ENCODE measurements around the gene IFNL4.

The IFNL4 gene

DNA sequence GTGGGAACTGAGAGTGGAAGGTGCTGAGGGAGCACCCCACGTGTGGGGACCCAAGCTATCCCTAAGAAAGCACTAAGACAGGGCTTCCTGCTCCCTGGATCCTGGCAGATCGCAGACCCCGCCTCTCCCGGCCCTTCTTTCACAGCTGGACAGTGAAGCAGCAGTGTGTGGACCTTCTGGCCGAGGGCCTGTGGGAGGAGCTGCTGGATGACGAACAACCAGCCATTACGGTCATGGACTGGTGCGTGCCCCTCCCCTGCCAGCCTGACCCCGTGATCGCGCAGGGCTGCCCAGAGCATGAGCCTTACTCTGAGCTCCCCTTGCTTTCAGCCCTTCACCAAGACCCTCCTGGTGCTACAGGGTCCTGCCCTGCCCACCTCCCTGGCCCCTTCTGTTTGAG is 49.6 kb downstream of the IFNL4 start:
- TF ChIP-seq TOX (CRISPR knock-in tag; IDR thresholded peaks at IDR 0.05; ENCODE audit: borderline replicate concordance), result no peak
- TF ChIP-seq ZNF565 (CRISPR knock-in tag; conservative IDR thresholded peaks at IDR 0.05; ENCODE audit: low read depth), result no peak
- no peak for TF ChIP-seq ZC3H10 (CRISPR knock-in tag; IDR thresholded peaks at IDR 0.05)
- TF ChIP-seq ISL1 (CRISPR knock-in tag; IDR thresholded peaks at IDR 0.05), result no peak
- no peak for TF ChIP-seq TCF4 (CRISPR knock-in tag; IDR thresholded peaks at IDR 0.05; ENCODE audit: borderline replicate concordance)
- no peak for TF ChIP-seq BACH2 (CRISPR knock-in tag; IDR thresholded peaks at IDR 0.05; ENCODE audit: borderline replicate concordance)
- TF ChIP-seq ZFP30 (CRISPR knock-in tag; IDR thresholded peaks at IDR 0.05), result no peak
- TF ChIP-seq, protein P1, sequence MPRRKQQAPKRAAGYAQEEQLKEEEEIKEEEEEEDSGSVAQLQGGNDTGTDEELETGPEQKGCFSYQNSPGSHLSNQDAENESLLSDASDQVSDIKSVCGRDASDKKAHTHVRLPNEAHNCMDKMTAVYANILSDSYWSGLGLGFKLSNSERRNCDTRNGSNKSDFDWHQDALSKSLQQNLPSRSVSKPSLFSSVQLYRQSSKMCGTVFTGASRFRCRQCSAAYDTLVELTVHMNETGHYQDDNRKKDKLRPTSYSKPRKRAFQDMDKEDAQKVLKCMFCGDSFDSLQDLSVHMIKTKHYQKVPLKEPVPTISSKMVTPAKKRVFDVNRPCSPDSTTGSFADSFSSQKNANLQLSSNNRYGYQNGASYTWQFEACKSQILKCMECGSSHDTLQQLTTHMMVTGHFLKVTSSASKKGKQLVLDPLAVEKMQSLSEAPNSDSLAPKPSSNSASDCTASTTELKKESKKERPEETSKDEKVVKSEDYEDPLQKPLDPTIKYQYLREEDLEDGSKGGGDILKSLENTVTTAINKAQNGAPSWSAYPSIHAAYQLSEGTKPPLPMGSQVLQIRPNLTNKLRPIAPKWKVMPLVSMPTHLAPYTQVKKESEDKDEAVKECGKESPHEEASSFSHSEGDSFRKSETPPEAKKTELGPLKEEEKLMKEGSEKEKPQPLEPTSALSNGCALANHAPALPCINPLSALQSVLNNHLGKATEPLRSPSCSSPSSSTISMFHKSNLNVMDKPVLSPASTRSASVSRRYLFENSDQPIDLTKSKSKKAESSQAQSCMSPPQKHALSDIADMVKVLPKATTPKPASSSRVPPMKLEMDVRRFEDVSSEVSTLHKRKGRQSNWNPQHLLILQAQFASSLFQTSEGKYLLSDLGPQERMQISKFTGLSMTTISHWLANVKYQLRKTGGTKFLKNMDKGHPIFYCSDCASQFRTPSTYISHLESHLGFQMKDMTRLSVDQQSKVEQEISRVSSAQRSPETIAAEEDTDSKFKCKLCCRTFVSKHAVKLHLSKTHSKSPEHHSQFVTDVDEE (CRISPR knock-in tag; IDR thresholded peaks at IDR 0.05), result no peak
- no peak for TF ChIP-seq SNAI2 (CRISPR knock-in tag; IDR thresholded peaks at IDR 0.05)
- ATAC-seq, result 0 out of 3 replicates have a peak, but pooled peaks have one; percentile 8

GRCh38 chr19:39197808-39198207 is 50.8 kb downstream of the IFNL4 start:
- no peak for TF ChIP-seq TCF4 (CRISPR knock-in tag; IDR thresholded peaks at IDR 0.05; ENCODE audit: borderline replicate concordance)
- TF ChIP-seq ZFP30 (CRISPR knock-in tag; IDR thresholded peaks at IDR 0.05), result no peak
- no peak for ATAC-seq

DNA sequence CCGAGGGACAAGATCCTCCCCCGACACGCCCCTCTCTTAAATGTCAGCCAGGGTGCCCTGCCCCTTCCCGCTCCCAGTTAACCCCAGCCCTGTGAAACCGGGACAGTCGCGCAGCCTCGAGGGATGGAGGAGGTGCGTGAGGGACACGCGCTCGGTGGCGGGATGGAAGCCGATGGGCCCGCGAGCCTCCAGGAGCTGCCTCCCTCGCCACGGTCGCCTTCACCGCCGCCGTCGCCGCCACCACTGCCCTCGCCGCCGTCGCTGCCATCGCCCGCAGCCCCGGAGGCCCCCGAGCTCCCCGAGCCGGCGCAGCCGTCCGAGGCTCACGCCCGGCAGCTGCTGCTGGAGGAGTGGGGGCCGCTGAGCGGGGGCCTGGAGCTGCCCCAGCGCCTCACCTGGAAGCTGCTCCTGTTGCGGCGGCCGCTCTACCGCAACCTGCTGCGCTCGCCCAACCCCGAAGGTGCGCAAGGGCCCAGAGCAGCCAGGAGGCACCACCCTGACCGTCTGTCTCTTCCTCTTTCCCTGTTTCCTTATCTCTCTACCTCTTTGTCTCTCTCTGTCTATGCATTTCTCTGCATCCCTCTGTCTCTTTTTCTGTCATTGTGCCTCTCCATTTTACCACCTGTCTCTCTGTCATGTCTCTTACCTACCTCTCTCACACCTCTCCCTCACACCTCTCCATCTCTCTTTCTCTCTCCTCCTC is 51.6 kb downstream of the IFNL4 start, which contains the start of gene NCCRP1:
Gene NCCRP1, plus strand, starts transcription at position 105 of the 703 bp plus-strand sequence. Its CDS starts 19 bp downstream, at position 124.
- no peak for TF ChIP-seq OSR1 (CRISPR knock-in tag; IDR thresholded peaks at IDR 0.05)
- no peak for TF ChIP-seq ESRRG (CRISPR knock-in tag; IDR thresholded peaks at IDR 0.05)
- TF ChIP-seq, protein P2, sequence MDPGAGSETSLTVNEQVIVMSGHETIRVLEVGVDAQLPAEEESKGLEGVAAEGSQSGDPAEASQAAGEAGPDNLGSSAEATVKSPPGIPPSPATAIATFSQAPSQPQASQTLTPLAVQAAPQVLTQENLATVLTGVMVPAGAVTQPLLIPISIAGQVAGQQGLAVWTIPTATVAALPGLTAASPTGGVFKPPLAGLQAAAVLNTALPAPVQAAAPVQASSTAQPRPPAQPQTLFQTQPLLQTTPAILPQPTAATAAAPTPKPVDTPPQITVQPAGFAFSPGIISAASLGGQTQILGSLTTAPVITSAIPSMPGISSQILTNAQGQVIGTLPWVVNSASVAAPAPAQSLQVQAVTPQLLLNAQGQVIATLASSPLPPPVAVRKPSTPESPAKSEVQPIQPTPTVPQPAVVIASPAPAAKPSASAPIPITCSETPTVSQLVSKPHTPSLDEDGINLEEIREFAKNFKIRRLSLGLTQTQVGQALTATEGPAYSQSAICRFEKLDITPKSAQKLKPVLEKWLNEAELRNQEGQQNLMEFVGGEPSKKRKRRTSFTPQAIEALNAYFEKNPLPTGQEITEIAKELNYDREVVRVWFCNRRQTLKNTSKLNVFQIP (CRISPR knock-in tag; IDR thresholded peaks at IDR 0.05; ENCODE audit: borderline replicate concordance, low read depth), result no peak
- TF ChIP-seq, protein P1 (CRISPR knock-in tag; IDR thresholded peaks at IDR 0.05), result no peak
- TF ChIP-seq CSDC2 (CRISPR knock-in tag; IDR thresholded peaks at IDR 0.05), result no peak
- no peak for TF ChIP-seq ZNF70 (CRISPR knock-in tag; IDR thresholded peaks at IDR 0.05)
- TF ChIP-seq TCF4 (CRISPR knock-in tag; IDR thresholded peaks at IDR 0.05; ENCODE audit: borderline replicate concordance), result no peak
- TF ChIP-seq CREB5 (CRISPR knock-in tag; IDR thresholded peaks at IDR 0.05; ENCODE audit: low read depth), result no peak
- TF ChIP-seq ARNTL (CRISPR knock-in tag; IDR thresholded peaks at IDR 0.05; ENCODE audit: borderline replicate concordance, low read depth), result no peak
- TF ChIP-seq ZFP30 (CRISPR knock-in tag; IDR thresholded peaks at IDR 0.05), result no peak
- TF ChIP-seq, protein P3, sequence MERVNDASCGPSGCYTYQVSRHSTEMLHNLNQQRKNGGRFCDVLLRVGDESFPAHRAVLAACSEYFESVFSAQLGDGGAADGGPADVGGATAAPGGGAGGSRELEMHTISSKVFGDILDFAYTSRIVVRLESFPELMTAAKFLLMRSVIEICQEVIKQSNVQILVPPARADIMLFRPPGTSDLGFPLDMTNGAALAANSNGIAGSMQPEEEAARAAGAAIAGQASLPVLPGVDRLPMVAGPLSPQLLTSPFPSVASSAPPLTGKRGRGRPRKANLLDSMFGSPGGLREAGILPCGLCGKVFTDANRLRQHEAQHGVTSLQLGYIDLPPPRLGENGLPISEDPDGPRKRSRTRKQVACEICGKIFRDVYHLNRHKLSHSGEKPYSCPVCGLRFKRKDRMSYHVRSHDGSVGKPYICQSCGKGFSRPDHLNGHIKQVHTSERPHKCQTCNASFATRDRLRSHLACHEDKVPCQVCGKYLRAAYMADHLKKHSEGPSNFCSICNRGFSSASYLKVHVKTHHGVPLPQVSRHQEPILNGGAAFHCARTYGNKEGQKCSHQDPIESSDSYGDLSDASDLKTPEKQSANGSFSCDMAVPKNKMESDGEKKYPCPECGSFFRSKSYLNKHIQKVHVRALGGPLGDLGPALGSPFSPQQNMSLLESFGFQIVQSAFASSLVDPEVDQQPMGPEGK (CRISPR knock-in tag; IDR thresholded peaks at IDR 0.05; ENCODE audit: borderline replicate concordance), result no peak
- TF ChIP-seq SNAI2 (CRISPR knock-in tag; IDR thresholded peaks at IDR 0.05), result no peak
- ATAC-seq, result peak; percentile 19
